GM18502 (cell line): ENCODE results near the gene KRT1.

Experiments used
- ATAC-seq: cut with Tn5 transposase; IDR thresholded peaks from one replicate; pipeline ENCODE4 v1.9.1; 2021; ENCODE audit warnings: mild to moderate bottlenecking; ENCODE audit not compliant: unreplicated experiment, poor library complexity

KRT1 gene

GRCh38 chr12:52663420-52663819 lies 16.8 kb downstream of the KRT1 start:
- no peak for ATAC-seq

GRCh38 chr12:52662918-52663229 lies 17.3 kb downstream of the KRT1 start:
- ATAC-seq: no peak

DNA sequence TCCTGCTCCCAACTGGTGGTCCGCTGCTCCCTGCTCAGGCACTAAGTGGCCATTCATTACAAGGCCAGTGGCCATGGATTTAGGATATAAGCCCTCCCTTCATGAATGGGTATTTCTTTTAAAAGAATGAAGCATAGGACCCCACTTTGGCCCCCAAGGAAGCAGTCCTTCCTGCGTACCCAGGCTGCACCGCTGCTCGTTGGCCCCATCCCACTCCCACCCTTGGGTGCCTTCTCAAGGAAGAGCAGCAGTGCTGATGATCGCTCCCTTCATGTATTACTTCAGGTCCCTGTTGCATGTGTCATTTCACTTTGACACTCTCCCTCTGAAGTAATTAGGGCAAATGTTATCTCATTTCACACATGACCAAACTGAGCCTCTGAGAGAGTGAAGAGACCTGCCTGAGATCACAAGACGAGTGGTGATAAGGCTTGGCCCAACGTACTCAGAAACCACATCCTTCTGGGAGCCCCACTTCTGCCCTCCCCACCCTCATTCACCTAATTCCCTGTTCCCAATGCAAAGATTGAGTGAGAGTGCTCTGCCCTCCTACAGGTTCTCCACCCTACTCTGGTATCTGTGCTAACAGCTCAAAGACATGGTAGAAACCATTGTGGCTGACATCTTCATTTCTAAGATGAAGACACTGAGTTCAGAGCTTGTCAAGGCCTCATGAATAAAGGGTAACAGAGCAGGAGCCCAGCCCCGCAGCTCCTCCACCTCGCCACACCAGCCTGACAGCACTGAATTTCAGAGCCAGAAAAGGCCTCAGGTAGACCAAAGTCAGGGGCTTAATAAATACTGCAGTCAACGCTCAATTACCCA lies 17.9 kb downstream of the KRT1 start:
- no peak for ATAC-seq

- no peak for ATAC-seq
Measured at GRCh38 chr12:52661668-52662067, 18.5 kb downstream of the KRT1 start.

- ATAC-seq: no peak
Measured at GRCh38 chr12:52660934-52661499, 19.2 kb downstream of the KRT1 start.

DNA sequence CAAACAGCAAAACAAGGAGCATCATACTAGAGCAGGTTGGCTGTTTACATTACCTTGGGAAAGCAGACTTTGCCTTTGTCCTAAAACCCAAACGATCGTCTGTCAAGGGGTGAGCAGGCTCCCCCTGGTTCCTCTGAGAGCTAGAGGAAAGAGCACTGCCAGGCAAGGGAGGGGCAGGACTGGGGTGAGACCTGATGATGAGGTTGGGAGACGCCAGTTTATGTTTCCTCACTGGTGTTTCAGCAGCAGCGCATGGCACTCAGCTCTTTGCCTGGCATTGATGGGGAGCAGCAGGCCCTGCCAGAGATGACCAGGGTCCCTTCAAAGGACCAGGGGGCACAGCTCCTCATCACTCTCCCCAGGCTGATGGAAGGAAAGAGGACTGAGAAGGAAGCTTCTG lies 20.3 kb downstream of the KRT1 start:
- ATAC-seq: no peak

- ATAC-seq: no peak
Measured at GRCh38 chr12:52659395-52659794, 20.8 kb downstream of the KRT1 start.

- ATAC-seq: no peak
Measured at GRCh38 chr12:52658196-52658595, 22.0 kb downstream of the KRT1 start.

DNA sequence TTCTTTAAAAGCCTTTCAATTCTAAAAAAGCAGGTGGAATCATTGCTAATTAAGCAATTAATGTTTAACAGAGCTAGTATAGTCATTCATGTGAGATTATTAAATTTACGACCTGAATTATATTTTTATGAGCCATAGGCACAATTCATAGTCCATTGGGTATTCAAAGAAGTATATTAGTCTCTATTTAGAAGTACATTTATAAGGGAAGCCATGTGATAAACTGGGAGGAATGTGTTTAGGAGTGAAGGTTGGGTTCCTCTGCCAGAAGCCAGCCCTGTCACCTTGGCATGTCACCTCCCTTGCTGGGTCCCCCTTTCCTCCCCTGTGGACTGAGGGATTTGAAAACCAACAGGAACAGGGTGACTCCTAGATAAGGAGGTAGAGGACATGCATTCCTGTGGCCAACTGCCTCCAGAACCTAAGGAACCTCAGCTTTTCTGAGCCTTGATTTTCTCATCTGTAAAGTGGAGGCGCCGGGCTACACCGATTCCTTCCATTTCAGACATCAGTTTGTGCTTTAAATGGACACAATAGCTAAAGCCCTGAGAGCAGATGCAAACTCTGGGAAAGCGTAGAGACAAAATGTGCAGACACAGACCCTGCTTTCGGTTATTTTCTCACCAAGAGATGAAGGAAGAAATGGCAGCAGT lies 22.8 kb downstream of the KRT1 start:
- ATAC-seq: no peak

DNA sequence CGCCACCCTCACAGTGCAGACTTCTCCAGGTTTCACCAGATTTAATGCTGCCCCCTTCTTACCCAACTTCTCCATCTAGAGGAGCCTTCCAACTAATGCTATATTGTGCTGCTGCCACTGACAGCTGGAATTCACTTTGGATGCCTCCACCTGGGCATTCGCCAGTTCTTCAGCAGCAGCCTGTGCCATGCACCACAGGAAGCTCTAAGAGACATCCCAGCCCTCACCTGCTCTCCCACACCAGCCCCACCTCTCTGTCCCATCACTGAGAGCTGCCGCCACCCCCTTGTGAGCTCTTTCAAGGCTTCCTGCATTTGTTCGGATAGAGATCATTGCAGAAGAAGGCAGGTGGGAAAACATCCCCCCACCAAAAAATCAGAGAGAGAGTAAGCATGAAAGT lies 23.6 kb downstream of the KRT1 start:
- ATAC-seq: no peak

DNA sequence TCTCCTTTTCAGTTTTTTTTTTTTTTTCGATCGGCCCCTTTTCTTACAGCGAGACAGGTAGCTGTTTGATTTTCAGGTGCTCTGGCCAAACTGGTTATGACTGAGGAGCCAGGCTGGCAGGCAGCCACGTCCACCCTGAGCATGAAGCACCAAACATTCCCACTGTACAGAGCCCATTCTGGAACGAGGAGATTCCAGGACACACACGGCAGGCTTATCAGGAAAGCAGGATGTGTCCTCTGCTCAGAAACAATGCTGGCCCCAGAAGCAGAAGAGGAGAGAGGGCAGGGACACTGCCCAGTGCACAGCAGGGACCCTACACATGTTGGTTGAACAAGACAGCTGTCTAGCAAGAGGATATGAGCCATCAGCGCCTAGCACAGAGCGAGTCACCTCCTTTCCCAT lies 24.5 kb downstream of the KRT1 start:
- no peak for ATAC-seq

DNA sequence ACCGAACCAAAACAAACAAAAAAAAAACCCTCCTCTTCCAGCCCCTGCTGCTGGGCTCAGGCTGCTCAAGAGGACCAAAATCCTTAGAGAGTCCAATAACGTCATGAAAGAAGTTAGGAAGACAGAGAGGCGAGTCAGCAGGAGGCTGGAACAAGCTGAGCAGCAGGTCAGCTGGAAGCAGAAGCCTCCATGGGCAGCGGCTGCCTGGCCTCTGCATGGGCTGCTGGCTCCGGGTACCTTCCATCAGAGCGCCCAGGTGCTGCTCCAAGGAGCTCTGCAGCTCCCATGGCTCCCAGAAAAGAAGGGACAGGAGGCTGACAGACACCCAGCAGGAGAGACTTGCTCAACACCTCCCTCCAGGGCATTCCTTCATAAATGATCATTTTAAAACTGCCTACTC lies 25.0 kb downstream of the KRT1 start:
- ATAC-seq: no peak

- no peak for ATAC-seq
Measured at GRCh38 chr12:52651726-52652261, 28.4 kb downstream of the KRT1 start, which contains the start of gene KRT2. TSS of gene KRT2 (minus strand) at chr12:52652211. CDS start at chr12:52652142, 69 bp downstream.

DNA sequence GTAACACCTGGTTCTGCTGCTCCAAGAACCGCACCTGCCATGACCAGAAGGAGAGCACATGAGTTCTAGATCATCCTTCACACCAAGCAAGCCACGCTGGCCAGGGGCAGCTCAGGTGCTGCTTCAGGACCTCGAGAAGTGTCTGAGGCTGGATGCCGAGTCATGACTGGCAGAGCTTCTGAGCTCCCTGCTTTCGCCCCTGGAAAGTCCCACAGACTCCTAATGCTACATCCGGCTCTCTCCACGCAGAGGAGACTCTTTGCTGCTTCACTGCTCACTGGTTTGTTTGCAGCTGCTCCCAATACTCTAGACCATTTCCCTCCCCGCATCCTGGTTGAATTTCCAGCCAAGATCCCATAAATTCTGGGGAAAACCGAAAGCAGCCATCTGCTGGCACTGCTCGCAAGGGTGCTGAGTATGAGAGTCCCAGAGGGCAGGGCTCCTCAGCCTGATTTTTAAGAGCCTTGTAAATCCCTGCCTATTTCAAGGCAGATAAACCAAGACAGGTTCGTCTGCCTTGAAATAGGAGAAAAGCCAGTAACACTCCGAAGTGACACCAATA lies 29.6 kb downstream of the KRT1 start:
- no peak for ATAC-seq

DNA sequence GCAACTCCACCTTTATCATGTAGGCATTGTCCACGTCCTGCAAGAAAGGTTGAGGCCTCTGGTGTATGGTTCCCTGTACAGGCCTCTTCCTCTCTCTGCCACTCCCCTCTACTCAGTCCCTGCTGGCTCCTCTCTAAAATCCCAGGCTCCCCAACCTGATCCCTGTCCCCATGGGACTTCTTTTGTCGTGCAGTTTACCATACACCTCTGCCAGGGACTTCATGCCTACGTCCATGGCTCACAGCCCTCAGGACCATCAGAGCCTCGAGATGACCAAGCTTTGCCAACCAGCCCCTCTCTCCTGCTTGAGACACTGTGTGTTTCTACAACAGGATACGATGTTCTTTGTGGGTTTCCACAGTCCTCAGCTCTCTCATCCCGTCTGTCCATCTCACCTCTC lies 31.1 kb downstream of the KRT1 start:
- no peak for ATAC-seq

GRCh38 chr12:52648012-52648550 lies 32.1 kb downstream of the KRT1 start:
- no peak for ATAC-seq

GRCh38 chr12:52647601-52648000 lies 32.6 kb downstream of the KRT1 start:
- ATAC-seq: no peak

GRCh38 chr12:52646613-52647012 lies 33.6 kb downstream of the KRT1 start:
- ATAC-seq: no peak

DNA sequence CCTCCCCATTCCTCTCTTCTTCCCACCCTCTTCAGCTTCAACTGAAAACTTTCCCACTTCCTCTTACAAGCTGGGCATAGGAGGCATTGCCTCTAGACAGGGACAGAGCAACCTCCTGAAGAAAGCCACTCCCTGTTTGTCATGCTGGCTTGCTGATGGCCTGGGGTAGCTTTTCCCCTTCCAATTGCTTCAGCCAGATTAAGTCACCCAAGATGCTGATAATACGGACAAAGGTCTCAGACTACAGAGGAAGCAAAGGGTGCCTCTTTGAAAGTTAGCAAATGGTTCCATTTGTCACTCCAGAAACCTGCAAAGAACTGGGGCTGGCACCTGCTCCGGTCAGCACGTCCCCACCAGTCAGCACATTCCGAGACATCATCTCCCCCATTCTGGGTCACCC lies 34.2 kb downstream of the KRT1 start:
- ATAC-seq: no peak

DNA sequence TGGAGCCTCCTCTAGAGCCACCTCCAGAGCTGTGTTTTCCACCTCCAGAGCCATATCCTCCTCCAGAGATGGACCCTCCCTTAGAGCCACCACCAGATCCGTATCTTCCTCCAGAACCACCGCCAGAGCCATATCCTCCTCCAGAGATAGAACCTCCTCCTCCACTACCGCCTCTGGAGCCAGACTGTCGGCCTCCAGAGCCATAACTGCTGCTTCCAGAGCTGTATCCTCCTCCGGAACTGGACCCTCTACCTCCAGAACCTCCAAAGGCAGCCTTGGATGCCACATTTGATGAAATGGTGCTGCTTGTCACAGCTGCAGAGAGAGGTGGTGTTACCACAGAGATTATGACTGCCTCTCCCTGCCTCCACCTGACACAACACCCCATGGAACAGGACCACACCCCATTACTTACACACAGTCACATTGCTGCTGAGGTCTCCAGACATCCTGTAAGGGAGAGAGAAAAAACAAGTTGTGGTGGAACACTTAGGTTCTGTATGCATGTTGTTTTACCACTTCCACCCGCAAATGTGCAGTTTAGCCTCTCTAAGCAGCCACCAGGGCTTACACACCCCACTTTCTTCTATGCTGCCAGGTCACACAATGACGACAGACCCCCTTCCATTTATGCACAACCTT lies 35.0 kb downstream of the KRT1 start:
- ATAC-seq: no peak
